LHCN-M2 (cell line): ENCODE results near the gene LAMC2. TPM values are rescaled to one million over a fixed set of nuclear protein-coding genes. Genes with fewer than 3 reads are reported as not detected.

ENCODE experiments used
- DNase-seq: peaks from one replicate; pipeline ENCODE4 v3.0.0-alpha.2; 2012; ENCODE audit warnings: low read depth
- total RNA-seq: library from RNA; depleted of rRNA; stranded (reverse); fragments of >200 nt; gene quantifications from 2 replicates; pipeline ENCODE4 v1.2.3, GENCODE V29; 2014

The LAMC2 gene
- total RNA-seq, 1 experiment from 2014 or later, result 2.0 TPM

DNA sequence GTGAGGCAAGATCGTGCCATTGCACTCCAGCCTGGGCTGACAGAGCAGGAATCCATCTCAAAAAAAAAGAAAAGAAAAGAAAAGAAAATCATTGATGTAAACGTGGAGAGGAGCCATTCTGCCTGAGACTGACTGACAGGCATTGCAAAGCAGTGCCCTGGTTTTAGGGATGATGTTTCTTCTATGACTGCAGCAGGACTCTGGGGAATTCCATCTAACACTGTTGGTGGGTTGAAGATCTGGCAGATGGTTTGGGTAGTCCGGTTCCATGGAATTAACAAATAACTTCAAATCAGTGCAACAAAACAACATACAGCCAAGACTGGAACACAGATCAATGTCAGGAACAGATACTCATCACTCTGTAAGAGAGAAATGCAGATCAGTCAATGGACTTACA, 17.8 kb upstream of the LAMC2 start:
- peak; percentile 50 for DNase-seq

DNA sequence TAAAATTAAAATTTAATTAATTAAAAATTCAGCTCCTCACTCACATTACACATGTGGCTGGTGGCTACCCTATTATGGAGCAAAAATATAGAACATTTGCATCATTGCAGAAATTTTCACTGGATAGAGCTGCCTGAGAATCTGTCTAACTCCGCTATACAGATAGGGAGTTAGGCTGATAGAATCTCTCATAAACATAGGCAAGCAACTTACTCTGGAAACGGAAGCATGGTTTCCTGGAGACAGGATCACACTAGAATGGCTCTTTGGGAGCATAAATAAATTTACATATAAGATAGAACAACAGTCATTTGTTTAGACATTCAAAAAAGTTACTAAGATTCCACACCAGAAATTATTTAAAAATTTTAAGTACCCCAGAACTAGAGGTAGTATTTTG, 12.2 kb upstream of the LAMC2 start:
- no peak for DNase-seq

DNA sequence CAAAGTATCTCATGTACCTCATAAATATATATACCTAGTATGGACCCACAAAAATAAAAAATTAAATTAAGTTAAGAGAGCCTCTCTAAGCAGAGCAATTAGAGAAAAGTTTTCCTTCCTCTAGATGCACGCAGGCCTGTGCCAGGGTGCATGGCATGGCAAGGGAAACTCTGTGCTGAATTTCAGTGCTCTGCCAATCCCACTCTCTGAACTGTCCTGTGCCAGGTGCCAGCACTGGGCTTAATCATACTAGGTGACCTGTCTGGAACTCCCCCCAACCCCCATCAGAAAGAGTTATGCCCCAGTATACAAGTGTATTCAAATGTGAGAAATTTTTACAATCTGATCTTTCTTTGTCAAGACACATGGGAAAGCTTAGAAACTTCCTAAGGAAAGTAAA, 10.4 kb upstream of the LAMC2 start:
- DNase-seq, result no peak

DNA sequence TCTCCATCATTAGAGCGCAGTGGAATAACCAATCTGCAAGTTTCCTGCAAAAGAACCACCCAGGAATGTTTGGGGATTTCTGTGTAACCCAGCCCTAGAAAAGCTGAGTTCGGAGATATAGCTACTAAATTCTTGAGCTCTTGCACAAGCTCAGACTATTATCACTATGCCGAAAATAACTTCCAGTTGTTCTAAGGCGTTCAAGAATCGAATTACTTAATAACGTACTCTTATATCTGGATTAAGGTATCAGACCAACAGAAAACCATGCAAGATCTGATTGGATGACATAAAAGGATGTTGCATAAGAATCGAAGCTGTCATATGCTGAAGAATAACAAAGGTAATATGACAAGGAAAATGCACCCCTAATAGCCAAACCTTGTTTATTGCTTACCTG, 7.5 kb upstream of the LAMC2 start:
- peak; percentile 43 for DNase-seq

DNA sequence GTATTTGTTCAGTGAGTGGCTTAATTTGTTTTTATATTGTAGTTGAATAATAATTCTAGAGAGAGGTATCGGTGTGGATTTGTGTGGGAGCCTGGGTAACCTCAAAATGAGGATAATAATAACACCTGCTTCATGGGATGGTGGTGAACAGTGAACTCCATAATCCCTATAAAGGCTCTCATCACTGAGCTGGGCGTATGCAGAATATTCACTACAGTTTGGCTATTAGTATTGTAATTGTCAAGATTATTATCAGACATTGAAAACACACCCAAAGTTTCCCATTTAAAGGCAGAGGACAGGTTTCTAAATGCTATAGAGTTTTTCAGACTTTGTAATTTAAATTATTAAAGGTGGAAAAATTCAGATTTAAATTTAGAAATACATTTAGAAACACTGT, 7.0 kb upstream of the LAMC2 start:
- no peak for DNase-seq

GRCh38 chr1:183180218-183180617, 5.8 kb upstream of the LAMC2 start:
- DNase-seq, result peak; percentile 91

- DNase-seq, result peak; percentile 90
Measured at GRCh38 chr1:183180634-183181056, 5.4 kb upstream of the LAMC2 start.

- DNase-seq, result no peak
Measured at GRCh38 chr1:183186841-183187240, 777 bp downstream of the LAMC2 start.

DNA sequence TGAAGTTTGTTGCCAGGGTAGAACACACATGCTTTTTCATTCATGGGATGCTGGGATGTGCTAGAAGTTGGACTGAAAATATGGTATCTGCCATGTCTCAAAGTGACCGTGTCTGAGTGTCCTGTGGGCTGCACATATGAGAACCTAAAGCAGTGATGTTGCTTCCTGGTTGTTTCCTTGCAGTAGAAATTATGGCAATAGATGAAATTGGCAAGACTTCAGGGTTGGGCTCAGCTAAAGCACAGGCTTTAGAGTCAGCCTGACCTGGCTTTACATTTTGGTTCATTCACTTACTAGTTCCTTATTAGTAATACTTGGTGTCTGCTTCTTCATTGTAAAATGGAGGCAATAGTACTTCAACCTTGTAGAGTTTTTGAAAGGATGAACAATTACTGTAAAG, 2.2 kb downstream of the LAMC2 start:
- DNase-seq, result no peak

DNA sequence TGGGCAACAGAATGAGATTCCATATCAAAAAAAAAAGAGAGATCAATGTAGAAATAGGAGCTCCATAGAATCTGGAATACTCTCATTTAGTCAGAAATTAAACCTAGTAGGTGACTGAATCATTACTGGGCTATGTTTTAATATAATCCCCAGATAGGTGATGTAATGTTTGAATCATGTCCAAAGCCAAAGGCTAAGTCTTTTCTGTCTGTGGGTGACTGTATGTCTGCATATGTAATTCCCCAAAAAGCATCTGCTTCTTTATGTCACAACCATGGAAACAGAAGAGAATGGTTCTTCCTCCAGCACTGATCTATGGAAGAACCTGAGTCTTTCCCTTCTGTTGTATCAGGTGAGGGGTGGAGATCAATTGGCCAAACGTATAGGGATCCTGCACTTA, 5.8 kb downstream of the LAMC2 start:
- DNase-seq, result peak; percentile 92

GRCh38 chr1:183193963-183194525, 8.0 kb downstream of the LAMC2 start:
- DNase-seq, result no peak

DNA sequence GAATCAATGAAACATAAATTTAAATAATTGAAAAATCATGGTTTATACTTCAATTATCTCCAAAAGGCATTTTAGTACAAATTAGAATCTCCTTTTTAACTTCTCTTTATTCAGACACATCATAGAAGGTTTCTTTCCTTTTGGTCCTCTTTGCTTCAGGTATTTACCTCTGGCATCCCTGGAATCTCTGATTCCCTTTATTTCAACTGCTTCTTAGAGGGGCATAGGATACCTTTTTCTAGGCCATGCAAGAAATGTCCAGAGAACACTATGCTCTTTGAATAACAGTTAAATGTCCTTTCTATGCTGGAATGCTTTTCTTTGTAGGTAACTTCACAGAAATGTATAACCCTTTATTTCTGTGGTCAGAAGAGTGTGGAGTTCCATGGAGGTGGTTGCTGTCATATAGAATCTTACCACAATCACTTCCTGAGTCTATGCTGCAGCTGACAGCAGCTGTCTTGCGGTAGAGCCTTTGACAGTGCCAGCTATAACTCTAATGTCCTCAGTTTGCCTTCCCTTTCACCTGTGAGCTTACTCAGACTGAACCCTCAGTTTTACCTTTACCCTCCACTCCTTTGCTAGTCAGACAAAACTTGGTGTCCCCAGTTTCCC, 8.6 kb downstream of the LAMC2 start:
- DNase-seq, result peak; percentile 54

DNA sequence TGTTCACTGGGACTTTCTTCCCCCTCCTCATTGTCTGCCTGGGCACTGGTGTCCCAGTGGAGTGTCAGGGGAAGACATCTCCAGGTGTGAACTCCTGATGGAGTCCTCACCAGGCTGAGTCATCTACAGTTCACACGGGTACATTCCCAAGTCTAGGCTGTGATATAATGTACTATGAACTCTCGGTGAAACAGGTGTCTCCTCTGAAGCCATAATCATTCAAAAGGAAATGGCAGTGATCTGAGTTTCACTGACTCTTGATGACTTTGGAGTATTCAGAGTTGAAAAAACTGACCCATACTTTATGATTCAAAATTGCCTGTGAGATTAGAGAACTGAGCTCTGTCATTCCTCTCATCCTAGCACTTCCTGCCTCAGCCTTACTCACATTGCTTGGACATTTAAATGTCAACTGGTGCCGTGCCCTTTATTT, 9.1 kb downstream of the LAMC2 start:
- DNase-seq, result peak; percentile 77

GRCh38 chr1:183197762-183198161, 11.7 kb downstream of the LAMC2 start:
- no peak for DNase-seq

- DNase-seq, result peak; percentile 39
Measured at GRCh38 chr1:183198463-183198862, 12.4 kb downstream of the LAMC2 start.

- DNase-seq, result no peak
Measured at GRCh38 chr1:183199304-183199703, 13.2 kb downstream of the LAMC2 start.

GRCh38 chr1:183200451-183200850, 14.4 kb downstream of the LAMC2 start:
- no peak for DNase-seq

DNA sequence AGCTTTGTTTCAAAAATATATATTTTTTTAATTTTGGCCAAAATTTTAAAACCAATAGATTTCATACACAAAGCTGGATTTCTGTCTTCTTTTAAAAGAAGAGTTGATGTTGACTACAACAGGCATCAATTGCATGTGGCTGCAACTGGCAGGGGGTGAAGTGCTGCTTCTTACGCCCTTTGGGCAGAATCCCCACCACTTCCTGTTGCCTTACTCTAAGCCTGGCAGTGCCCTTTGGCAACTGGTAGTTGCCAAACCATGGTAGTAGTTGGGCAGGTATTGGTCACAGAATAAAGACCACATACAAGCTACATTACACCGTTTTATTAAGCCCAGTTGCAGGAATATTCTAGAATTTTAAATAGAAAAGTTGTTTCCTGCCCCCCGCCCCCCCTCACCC, 17.0 kb downstream of the LAMC2 start:
- no peak for DNase-seq

DNA sequence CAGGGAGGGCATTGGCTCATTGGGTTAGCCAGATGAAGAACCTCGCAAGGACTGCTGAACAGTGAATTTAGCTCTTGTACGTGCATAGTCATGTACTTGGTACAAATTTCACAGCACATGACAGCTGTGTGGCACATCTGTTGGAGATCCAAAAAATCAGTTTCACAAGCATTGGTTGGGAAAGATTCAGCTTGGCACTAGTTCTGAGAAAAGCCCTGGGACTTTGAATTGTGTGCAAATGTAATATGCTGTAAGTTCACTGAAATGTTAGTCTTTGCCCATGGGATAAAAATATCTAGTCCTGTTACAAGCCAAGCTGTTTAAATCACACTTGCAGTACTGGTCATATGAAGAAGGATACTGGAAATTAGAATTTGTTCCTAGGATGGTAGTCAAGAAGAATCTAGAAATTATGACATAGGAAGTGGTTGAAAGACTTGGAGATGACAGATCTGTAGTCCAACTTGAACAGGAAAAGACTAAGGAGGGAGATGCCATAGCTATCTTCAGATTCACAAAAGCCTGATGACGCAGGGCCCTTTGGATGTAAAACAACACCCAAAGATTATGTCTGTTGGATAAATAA, 19.2 kb downstream of the LAMC2 start:
- DNase-seq, result peak; percentile 79

DNA sequence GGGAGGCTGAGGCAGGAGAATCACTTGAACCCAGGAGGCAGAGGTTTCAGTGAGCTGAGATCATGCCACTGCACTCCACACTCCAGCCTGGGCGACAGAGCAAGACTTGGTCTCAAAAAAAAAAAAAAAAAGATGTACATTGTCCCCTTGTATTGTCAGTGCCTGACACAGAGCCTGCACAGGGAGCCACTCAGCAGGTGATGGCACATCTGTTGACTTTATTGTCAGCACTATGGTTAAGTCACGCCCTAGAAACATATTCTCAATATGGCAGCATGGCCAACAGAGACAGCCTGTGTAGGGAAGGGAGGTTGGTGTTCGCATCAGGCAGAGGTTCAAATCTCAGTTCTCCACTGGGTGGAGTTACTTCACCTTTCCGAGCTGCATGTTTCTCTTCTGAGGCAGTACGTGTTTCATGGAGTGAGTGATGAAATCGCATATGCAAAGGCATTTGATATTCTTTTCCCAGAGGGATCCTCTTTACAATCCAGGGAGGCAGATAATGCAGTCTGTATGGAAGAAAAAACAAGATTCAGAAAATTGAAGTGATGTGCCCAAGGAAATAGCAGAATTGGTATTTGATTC, 20.6 kb downstream of the LAMC2 start:
- DNase-seq, result no peak

GRCh38 chr1:183209533-183210158, 23.6 kb downstream of the LAMC2 start:
- DNase-seq, result peak; percentile 91

DNA sequence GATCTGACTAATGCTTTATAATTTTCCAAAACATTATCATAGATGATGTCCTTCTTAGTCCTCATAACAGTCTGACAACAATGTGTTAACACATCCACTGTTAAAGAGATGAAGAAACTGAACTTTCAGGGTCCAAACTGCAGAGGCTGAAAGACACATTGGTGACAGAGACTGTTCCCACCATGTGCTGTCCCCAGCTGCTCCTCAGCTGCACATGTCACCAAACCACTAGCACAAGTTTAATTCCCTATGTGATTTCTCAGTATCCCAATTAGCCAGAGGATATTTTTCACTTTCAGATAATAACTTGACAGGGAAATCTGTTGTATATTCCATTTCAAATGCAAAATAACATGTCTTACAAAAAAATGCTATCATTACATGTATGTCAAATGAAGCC, 24.6 kb downstream of the LAMC2 start:
- no peak for DNase-seq

DNA sequence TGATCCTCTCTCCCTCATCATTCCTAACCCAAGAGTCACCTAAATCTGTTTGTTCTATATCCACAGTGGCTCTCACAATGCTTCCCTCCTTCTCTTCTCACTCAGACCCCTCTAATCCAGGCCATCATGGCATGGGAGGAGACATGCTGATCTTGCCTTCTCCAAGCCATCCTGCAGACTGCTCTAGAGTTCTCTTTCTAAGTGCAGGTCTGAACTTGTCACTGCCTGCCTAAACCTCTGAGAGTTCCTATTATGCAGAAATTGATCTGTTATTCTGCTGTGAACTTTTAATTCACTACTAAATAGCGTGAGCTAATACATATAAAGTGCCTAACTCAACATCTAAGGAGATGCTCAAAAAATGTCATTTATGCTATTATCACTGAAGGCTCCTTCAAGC, 26.8 kb downstream of the LAMC2 start:
- no peak for DNase-seq
